Endodermal cell (in vitro differentiated cells): ENCODE measurements around the gene SPAG9. TPM values are rescaled to one million over a fixed set of nuclear protein-coding genes. Genes with fewer than 3 reads are reported as not detected.

Source experiments
- DNase-seq: peaks from one replicate; pipeline ENCODE4 v3.0.0-alpha.2; 2017
- H3K27ac ChIP-seq: 2 replicates; pipeline ENCODE4 v1.5.1; 2013; ENCODE audit warnings: mild to moderate bottlenecking, low read depth, low read length, moderate library complexity
- H3K27me3 ChIP-seq: 2 replicates; pipeline ENCODE4 v1.6.1; 2013; ENCODE audit warnings: mild to moderate bottlenecking, low read length, moderate library complexity; ENCODE audit not compliant: insufficient read depth, control insufficient read depth, poor library complexity, severe bottlenecking
- H3K36me3 ChIP-seq: 2 replicates; pipeline ENCODE4 v1.7.0; 2013; ENCODE audit warnings: mild to moderate bottlenecking, low read length, moderate library complexity; ENCODE audit not compliant: control insufficient read depth, insufficient read depth
- H3K4me1 ChIP-seq: one replicate; pipeline ENCODE4 v1.7.0; 2013; ENCODE audit warnings: low read length; ENCODE audit not compliant: control insufficient read depth, insufficient read depth
- H3K4me3 ChIP-seq: 2 replicates; pipeline ENCODE4 v1.5.1; 2013; ENCODE audit warnings: mild to moderate bottlenecking, low read length, moderate library complexity
- H3K9ac ChIP-seq: 2 replicates; pipeline ENCODE4 v1.6.1; 2013; ENCODE audit warnings: mild to moderate bottlenecking, low read length, moderate library complexity; ENCODE audit not compliant: poor library complexity, severe bottlenecking; ENCODE audit errors: extremely low read depth
- H3K9me3 ChIP-seq: 2 replicates; pipeline ENCODE4 v1.6.1; 2013; ENCODE audit warnings: mild to moderate bottlenecking, low read length, moderate library complexity; ENCODE audit not compliant: control insufficient read depth
- H3K27ac Mint-ChIP-seq: 2 replicates; pipeline ENCODE4 v1.8.0; 2020; ENCODE audit warnings: mixed read lengths
- H3K27me3 Mint-ChIP-seq: 2 replicates; pipeline ENCODE4 v1.8.0; 2021; ENCODE audit warnings: mild to moderate bottlenecking, mixed read lengths; ENCODE audit not compliant: insufficient read depth
- H3K36me3 Mint-ChIP-seq: 2 replicates; pipeline ENCODE4 v1.8.0; 2020; ENCODE audit warnings: low read depth, mixed read lengths
- H3K4me1 Mint-ChIP-seq: 2 replicates; pipeline ENCODE4 v1.8.0; 2020; ENCODE audit warnings: mixed read lengths
- H3K4me3 Mint-ChIP-seq: 2 replicates; pipeline ENCODE4 v1.8.0; 2020; ENCODE audit warnings: mild to moderate bottlenecking, moderate library complexity, mixed read lengths
- H3K9me3 Mint-ChIP-seq: 2 replicates; pipeline ENCODE4 v1.8.0; 2020; ENCODE audit warnings: mild to moderate bottlenecking, mixed read lengths
- CTCF ChIP-seq: fragments of 200-600 bp; sonication (generic); conservative IDR thresholded peaks from 2 replicates; pipeline ENCODE4 v1.5.0; 2021; ENCODE audit warnings: antibody characterized with exemption, mild to moderate bottlenecking
- WGBS, 2 experiments: methylation state at CpG; one replicate each; pipeline versions ENCODE4 v1.1.5 to v1.1.7; 2013; ENCODE audit warnings: missing lambda C conversion rate in 2 of 2, mixed read lengths in 1 of 2; ENCODE audit not compliant: insufficient coverage in 1 of 2, insufficient read length in 1 of 2; 5-methylcytosine and 5-hydroxymethylcytosine counted together
- total RNA-seq, 2 donors: library from RNA; stranded (reverse); fragmentation: NEBNext Ultra II Directional in 1 of 2; extraction: Animal tissue kit (Norgen Biotek cat#: 25700) in 1 of 2; gene quantifications; 2 replicates in 1 of 2; 3 replicates in 1 of 2; pipeline ENCODE4 v1.2.1, GENCODE V29; 2021

SPAG9 gene
- total RNA-seq, 2 donors from 2014 or later: 64.8 to 77.7 TPM

GRCh38 chr17:50927287-50927686 is 193.4 kb downstream of the SPAG9 start:
- H3K4me3 Mint-ChIP-seq: no peak overlapping the region
- WGBS, 2 experiments: 94 to 95% methylated on average over 2 to 4 of the region's 4 CpGs
- no peaks in the 10 kb centered on the region for H3K36me3 ChIP-seq
- TF ChIP-seq CTCF: no peak
- H3K4me1 ChIP-seq: peaks cover 5% of the 10 kb centered on the region
- no peak overlapping the region for H3K27ac Mint-ChIP-seq
- no peaks in the 10 kb centered on the region for H3K36me3 Mint-ChIP-seq
- no peak overlapping the region for H3K27ac ChIP-seq
- no peak for DNase-seq
- no peaks in the 10 kb centered on the region for H3K9me3 ChIP-seq
- H3K27me3 Mint-ChIP-seq: peaks cover 23% of the 10 kb centered on the region
- peaks cover 7% of the 10 kb centered on the region for H3K4me1 Mint-ChIP-seq
- H3K4me3 ChIP-seq: no peak overlapping the region
- no peak overlapping the region for H3K9ac ChIP-seq
- no peaks in the 10 kb centered on the region for H3K9me3 Mint-ChIP-seq
- peaks cover 20% of the 10 kb centered on the region for H3K27me3 ChIP-seq

- Histone ChIP-seq H3K9me3 (no peaks in the 10 kb centered on the region), H3K27ac (no peak overlapping the region), H3K4me1 (peaks cover 4% of the 10 kb centered on the region), H3K36me3 (no peaks in the 10 kb centered on the region), H3K27me3 (peaks cover 12% of the 10 kb centered on the region), H3K4me3 (no peak overlapping the region), H3K9ac (no peak overlapping the region)
- Mint-ChIP-seq H3K27ac (no peak overlapping the region), H3K27me3 (peaks cover 16% of the 10 kb centered on the region), H3K4me3 (no peak overlapping the region), H3K36me3 (no peaks in the 10 kb centered on the region), H3K9me3 (no peaks in the 10 kb centered on the region), H3K4me1 (peaks cover 5% of the 10 kb centered on the region)
- TF ChIP-seq CTCF: no peak
- 93 to 97% methylated on average over 3 to 7 of the region's 7 CpGs for WGBS, 2 experiments
- DNase-seq: no peak
These were observed 194.1 kb downstream of the SPAG9 start for GRCh38 chr17:50926523-50926922.

- no peak overlapping the region for H3K27ac Mint-ChIP-seq
- peaks cover 6% of the 10 kb centered on the region for H3K4me1 Mint-ChIP-seq
- no peaks in the 10 kb centered on the region for H3K9me3 ChIP-seq
- H3K9ac ChIP-seq: no peak overlapping the region
- no peaks in the 10 kb centered on the region for H3K36me3 ChIP-seq
- peaks cover 8% of the 10 kb centered on the region for H3K27me3 ChIP-seq
- no peak for TF ChIP-seq CTCF
- no peaks in the 10 kb centered on the region for H3K4me1 ChIP-seq
- DNase-seq: peak; percentile 85
- H3K27ac ChIP-seq: no peak overlapping the region
- no peaks in the 10 kb centered on the region for H3K9me3 Mint-ChIP-seq
- no peaks in the 10 kb centered on the region for H3K36me3 Mint-ChIP-seq
- no peak overlapping the region for H3K4me3 Mint-ChIP-seq
- H3K27me3 Mint-ChIP-seq: peaks cover 10% of the 10 kb centered on the region
- no peak overlapping the region for H3K4me3 ChIP-seq
- WGBS, 2 experiments: 76 to 86% methylated on average over 6 of the region's 6 CpGs
These were observed 195.3 kb downstream of the SPAG9 start for GRCh38 chr17:50925296-50925891.
